K562 (cell line): Measurements from ENCODE around the gene KAZALD1.

Experiments used
- CBX2 ChIP-seq: fragments of 200-600 bp; sonication (generic); IDR thresholded peaks from one replicate; pipeline ENCODE4 v1.6.1; 2012; ENCODE audit warnings: mild to moderate bottlenecking, low read length, inconsistent platforms; ENCODE audit not compliant: insufficient read depth, poor library complexity, severe bottlenecking
- CCAR2 ChIP-seq: fragments of 200-400 bp; formaldehyde crosslinking; IDR thresholded peaks from 2 replicates; pipeline ENCODE4 v1.6.1; 2017; ENCODE audit warnings: mild to moderate bottlenecking, low read depth, low read length
- NRF1 ChIP-seq, 2 experiments: fragments of 450-650 bp; IDR thresholded peaks in 1 of 2; conservative IDR thresholded peaks in 1 of 2; 2 replicates each; pipeline ENCODE4 v1.6.1; 2014; ENCODE audit warnings: mild to moderate bottlenecking in 2 of 2
- PHF21A ChIP-seq: fragments of 450-650 bp; IDR thresholded peaks from 2 replicates; pipeline ENCODE4 v1.6.1; 2017; ENCODE audit warnings: low read depth, borderline replicate concordance
- RFX5 ChIP-seq: IDR thresholded peaks from 2 replicates; pipeline ENCODE4 v1.6.1; 2011; ENCODE audit warnings: low read depth, mild to moderate bottlenecking, improper control_type of control experiment, low read length
- STAG1 ChIP-seq: sonication (generic); formaldehyde crosslinking; IDR thresholded peaks from 2 replicates; pipeline ENCODE4 v1.5.0; 2020; ENCODE audit warnings: missing genetic modification reagents, borderline replicate concordance
- ZFX ChIP-seq: sonication (generic); formaldehyde crosslinking; IDR thresholded peaks from 2 replicates; pipeline ENCODE4 v1.8.0; 2022; ENCODE audit warnings: mild to moderate bottlenecking, missing genetic modification reagents, moderate library complexity
- ZNF175 ChIP-seq: fragments of 200-800 bp; sonication (Bioruptor generic); IDR thresholded peaks from 2 replicates; pipeline ENCODE4 v1.6.1; 2016; ENCODE audit warnings: low read depth, mild to moderate bottlenecking, missing genetic modification characterization, missing compliant biosample characterization
- ZNF24 ChIP-seq: fragments of 450-650 bp; IDR thresholded peaks from 2 replicates; pipeline ENCODE4 v1.6.1; 2016
- ZNF274 ChIP-seq: IDR thresholded peaks from 2 replicates; pipeline ENCODE4 v1.6.1; 2011; ENCODE audit warnings: low read depth, mild to moderate bottlenecking, low read length, moderate library complexity, borderline replicate concordance
- ZNF586 ChIP-seq: fragments of 450-650 bp; formaldehyde crosslinking; conservative IDR thresholded peaks from 2 replicates; pipeline ENCODE4 v1.4.0; 2020; ENCODE audit warnings: mild to moderate bottlenecking, moderate library complexity
- ZNF830 ChIP-seq: fragments of 250-450 bp; sonication (Bioruptor Pico); IDR thresholded peaks from 2 replicates; pipeline ENCODE4 v1.5.0; 2021; ENCODE audit warnings: mild to moderate bottlenecking
- TF ChIP-seq, protein P1 (sequence below): sonication (generic); formaldehyde crosslinking; IDR thresholded peaks from 2 replicates; pipeline ENCODE4 v1.8.1; 2022; ENCODE audit warnings: missing genetic modification reagents

DNA sequence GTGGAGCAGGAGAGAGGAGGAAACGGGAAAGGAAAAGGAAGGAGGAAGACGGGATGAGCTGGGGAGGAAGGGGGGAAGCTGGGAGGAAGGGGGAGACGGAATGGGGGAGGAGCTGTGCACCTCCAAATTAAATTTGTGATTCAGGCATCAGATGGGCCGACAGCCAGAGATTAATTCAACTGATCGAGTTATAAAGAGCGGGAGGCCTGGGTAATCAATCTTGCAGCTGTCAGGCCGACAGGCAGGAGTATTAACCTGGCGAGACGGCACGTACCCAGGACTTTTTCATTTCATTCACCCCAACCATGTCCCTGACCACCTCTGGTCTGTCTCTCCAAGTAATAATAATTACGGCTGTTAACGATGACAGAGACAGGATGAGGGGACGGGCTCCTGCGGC is 26.2 kb downstream of the KAZALD1 start:
- no peak for TF ChIP-seq ZNF586 (CRISPR knock-in tag)
- no peak for TF ChIP-seq CBX2
- TF ChIP-seq NRF1 (conservative IDR thresholded peaks at IDR 0.05 in 1 of 2, IDR thresholded peaks at IDR 0.05 in 1 of 2), result no peak
- no peak for TF ChIP-seq ZNF24
- no peak for TF ChIP-seq STAG1
- TF ChIP-seq ZFX (CRISPR knock-in tag), result no peak
- TF ChIP-seq, protein P1, sequence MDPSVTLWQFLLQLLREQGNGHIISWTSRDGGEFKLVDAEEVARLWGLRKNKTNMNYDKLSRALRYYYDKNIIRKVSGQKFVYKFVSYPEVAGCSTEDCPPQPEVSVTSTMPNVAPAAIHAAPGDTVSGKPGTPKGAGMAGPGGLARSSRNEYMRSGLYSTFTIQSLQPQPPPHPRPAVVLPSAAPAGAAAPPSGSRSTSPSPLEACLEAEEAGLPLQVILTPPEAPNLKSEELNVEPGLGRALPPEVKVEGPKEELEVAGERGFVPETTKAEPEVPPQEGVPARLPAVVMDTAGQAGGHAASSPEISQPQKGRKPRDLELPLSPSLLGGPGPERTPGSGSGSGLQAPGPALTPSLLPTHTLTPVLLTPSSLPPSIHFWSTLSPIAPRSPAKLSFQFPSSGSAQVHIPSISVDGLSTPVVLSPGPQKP (CRISPR knock-in tag), result no peak
- no peak for TF ChIP-seq CCAR2
- no peak for TF ChIP-seq ZNF175 (CRISPR knock-in tag)
- no peak for TF ChIP-seq RFX5
- no peak for TF ChIP-seq ZNF274
- no peak for TF ChIP-seq ZNF830
- no peak for TF ChIP-seq PHF21A
